Measurements from ENCODE around the gene PIK3CB.
"Not testable (repeated sequence)": the region's sequence is repeated elsewhere in the genome, so short reads cannot be mapped to it uniquely, and the experiment has no call there.

PIK3CB gene

GRCh38 chr3:138845181-138845601 lies 10.5 kb upstream of the PIK3CB start:
- Histone ChIP-seq H3K27ac (no peak overlapping the region), H3K4me3 (ENCODE audit: low read depth, low read length) (no peak overlapping the region), H3K36me3 (no peaks in the 10 kb centered on the region), H3K27me3 (ENCODE audit: insufficient read depth, low read depth, severe bottlenecking) (no peaks in the 10 kb centered on the region), H3K9me3 (ENCODE audit: severe bottlenecking) (no peaks in the 10 kb centered on the region)
- TF ChIP-seq CTCF (IDR thresholded peaks at IDR 0.05; ENCODE audit: low read depth, low read length), result no peak
- DNase-seq, result no peak

- no peak for DNase-seq
These were observed 7.9 kb upstream of the PIK3CB start for GRCh38 chr3:138842483-138843188.

GRCh38 chr3:138838385-138838784 lies 3.7 kb upstream of the PIK3CB start:
- H3K36me3 ChIP-seq; H3K27me3 ChIP-seq (ENCODE audit: insufficient read depth, low read depth, severe bottlenecking); H3K4me3 ChIP-seq (ENCODE audit: low read depth, low read length); DNase-seq; H3K27ac ChIP-seq; H3K9me3 ChIP-seq (ENCODE audit: severe bottlenecking): not testable (repeated sequence)

More at GRCh38 chr3:138842483-138843188, 7.9 kb upstream of the PIK3CB start:
- Histone ChIP-seq H3K36me3 (no peaks in the 10 kb centered on the region), H3K27ac (no peak overlapping the region), H3K9me3 (ENCODE audit: severe bottlenecking) (no peaks in the 10 kb centered on the region), H3K27me3 (ENCODE audit: insufficient read depth, low read depth, severe bottlenecking) (no peaks in the 10 kb centered on the region), H3K4me3 (ENCODE audit: low read depth, low read length) (no peak overlapping the region)
- TF ChIP-seq CTCF (IDR thresholded peaks at IDR 0.05; ENCODE audit: low read depth, low read length), result no peak

GRCh38 chr3:138835846-138836245 lies 1.1 kb upstream of the PIK3CB start:
- H3K27me3 ChIP-seq (ENCODE audit: insufficient read depth, low read depth, severe bottlenecking); H3K4me3 ChIP-seq (ENCODE audit: low read depth, low read length); DNase-seq; H3K36me3 ChIP-seq; H3K9me3 ChIP-seq (ENCODE audit: severe bottlenecking): not testable (repeated sequence)
- H3K27ac ChIP-seq, result peak overlapping the region; percentile 94

- Histone ChIP-seq H3K27ac (peak overlapping the region; percentile 94), H3K36me3 (no peaks in the 10 kb centered on the region), H3K9me3 (ENCODE audit: severe bottlenecking) (no peaks in the 10 kb centered on the region), H3K4me3 (ENCODE audit: low read depth, low read length) (peak overlapping the region; percentile 89), H3K27me3 (ENCODE audit: insufficient read depth, low read depth, severe bottlenecking) (no peaks in the 10 kb centered on the region)
- no peak for TF ChIP-seq CTCF (IDR thresholded peaks at IDR 0.05; ENCODE audit: low read depth, low read length)
- no peak for DNase-seq
These were observed 649 bp upstream of the PIK3CB start for GRCh38 chr3:138835397-138835757.

- Histone ChIP-seq H3K27ac (peak overlapping the region; percentile 94), H3K36me3 (no peaks in the 10 kb centered on the region), H3K27me3 (ENCODE audit: insufficient read depth, low read depth, severe bottlenecking) (no peaks in the 10 kb centered on the region), H3K4me3 (ENCODE audit: low read depth, low read length) (peak overlapping the region; percentile 82), H3K9me3 (ENCODE audit: severe bottlenecking) (no peaks in the 10 kb centered on the region)
- peak; percentile 45 for TF ChIP-seq CTCF (IDR thresholded peaks at IDR 0.05; ENCODE audit: low read depth, low read length)
- peak; percentile 71 for DNase-seq
These were observed 681 bp downstream of the PIK3CB start for GRCh38 chr3:138833899-138834595.

GRCh38 chr3:138832473-138833057 lies 2.2 kb downstream of the PIK3CB start:
- not testable (repeated sequence) for DNase-seq; H3K9me3 ChIP-seq (ENCODE audit: severe bottlenecking); H3K4me3 ChIP-seq (ENCODE audit: low read depth, low read length); H3K27ac ChIP-seq; H3K36me3 ChIP-seq; H3K27me3 ChIP-seq (ENCODE audit: insufficient read depth, low read depth, severe bottlenecking)

All from WERI-Rb-1 (cell line).